Measurements from ENCODE around the gene ZMYND11.

- no peak for TF ChIP-seq CTCF (IDR thresholded peaks at IDR 0.05)
- TF ChIP-seq POLR2AphosphoS5 (IDR thresholded peaks at IDR 0.05; ENCODE audit: low read depth, low read length) = no peak
- TF ChIP-seq TCF7L2 (IDR thresholded peaks at IDR 0.05; ENCODE audit: low read depth, low read length) = no peak
- TF ChIP-seq SIN3A (IDR thresholded peaks at IDR 0.05; ENCODE audit: borderline replicate concordance, insufficient read depth, low read depth, low read length) = no peak
- TF ChIP-seq, protein P1, sequence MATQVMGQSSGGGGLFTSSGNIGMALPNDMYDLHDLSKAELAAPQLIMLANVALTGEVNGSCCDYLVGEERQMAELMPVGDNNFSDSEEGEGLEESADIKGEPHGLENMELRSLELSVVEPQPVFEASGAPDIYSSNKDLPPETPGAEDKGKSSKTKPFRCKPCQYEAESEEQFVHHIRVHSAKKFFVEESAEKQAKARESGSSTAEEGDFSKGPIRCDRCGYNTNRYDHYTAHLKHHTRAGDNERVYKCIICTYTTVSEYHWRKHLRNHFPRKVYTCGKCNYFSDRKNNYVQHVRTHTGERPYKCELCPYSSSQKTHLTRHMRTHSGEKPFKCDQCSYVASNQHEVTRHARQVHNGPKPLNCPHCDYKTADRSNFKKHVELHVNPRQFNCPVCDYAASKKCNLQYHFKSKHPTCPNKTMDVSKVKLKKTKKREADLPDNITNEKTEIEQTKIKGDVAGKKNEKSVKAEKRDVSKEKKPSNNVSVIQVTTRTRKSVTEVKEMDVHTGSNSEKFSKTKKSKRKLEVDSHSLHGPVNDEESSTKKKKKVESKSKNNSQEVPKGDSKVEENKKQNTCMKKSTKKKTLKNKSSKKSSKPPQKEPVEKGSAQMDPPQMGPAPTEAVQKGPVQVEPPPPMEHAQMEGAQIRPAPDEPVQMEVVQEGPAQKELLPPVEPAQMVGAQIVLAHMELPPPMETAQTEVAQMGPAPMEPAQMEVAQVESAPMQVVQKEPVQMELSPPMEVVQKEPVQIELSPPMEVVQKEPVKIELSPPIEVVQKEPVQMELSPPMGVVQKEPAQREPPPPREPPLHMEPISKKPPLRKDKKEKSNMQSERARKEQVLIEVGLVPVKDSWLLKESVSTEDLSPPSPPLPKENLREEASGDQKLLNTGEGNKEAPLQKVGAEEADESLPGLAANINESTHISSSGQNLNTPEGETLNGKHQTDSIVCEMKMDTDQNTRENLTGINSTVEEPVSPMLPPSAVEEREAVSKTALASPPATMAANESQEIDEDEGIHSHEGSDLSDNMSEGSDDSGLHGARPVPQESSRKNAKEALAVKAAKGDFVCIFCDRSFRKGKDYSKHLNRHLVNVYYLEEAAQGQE (IDR thresholded peaks at IDR 0.05; ENCODE audit: insufficient read depth in 1 of 2, low read depth in 2 of 2, low read length in 1 of 2) = no peak
These were observed 75.0 kb downstream of the ZMYND11 start for GRCh38 chr10:210297-210696.

All from Panc1 (cell line).